Neural cell (in vitro differentiated cells): ENCODE data around the gene SPTBN2. TPM values are rescaled to one million over a fixed set of nuclear protein-coding genes. Genes with fewer than 3 reads are reported as not detected.

Experiments used
- H2AFZ ChIP-seq: fragments of 200-600, 300-800 bp; sonication (generic), shearing (Covaris generic); 2 replicates; pipeline ENCODE4 v1.6.0; 2014; ENCODE audit warnings: low read depth, mild to moderate bottlenecking, antibody characterized with exemption, low read length, moderate library complexity
- H3F3A ChIP-seq: fragments of 200-600 bp; shearing (Covaris generic); 2 replicates; pipeline ENCODE4 v1.6.1; 2016; ENCODE audit warnings: mild to moderate bottlenecking, moderate library complexity, mixed read lengths, antibody characterized with exemption, low read length; ENCODE audit not compliant: insufficient read depth, poor library complexity, severe bottlenecking
- H3K27ac ChIP-seq: fragments of 200-600, 300-800 bp; sonication (generic), shearing (Covaris generic); 2 replicates; pipeline ENCODE4 v1.5.1; 2014; ENCODE audit warnings: mild to moderate bottlenecking, low read length, moderate library complexity
- H3K27me3 ChIP-seq: fragments of 300-800, 200-600 bp; sonication (generic), shearing (Covaris generic); 2 replicates; pipeline ENCODE4 v1.6.0; 2014; ENCODE audit warnings: mild to moderate bottlenecking, low read depth, low read length, moderate library complexity; ENCODE audit not compliant: insufficient read depth
- H3K36me3 ChIP-seq: fragments of 300-800, 200-600 bp; sonication (generic), shearing (Covaris generic); 2 replicates; pipeline ENCODE4 v1.5.1; 2014; ENCODE audit warnings: mild to moderate bottlenecking, antibody characterized with exemption, low read length, moderate library complexity; ENCODE audit not compliant: insufficient read depth
- H3K4me2 ChIP-seq: fragments of 300-800, 200-600 bp; sonication (generic), shearing (Covaris generic); 2 replicates; pipeline ENCODE4 v1.6.0; 2014; ENCODE audit warnings: mild to moderate bottlenecking, low read length
- H3K4me3 ChIP-seq: fragments of 300-800, 200-600 bp; sonication (generic), shearing (Covaris generic); 2 replicates; pipeline ENCODE4 v1.5.1; 2014; ENCODE audit warnings: mild to moderate bottlenecking, low read length, moderate library complexity
- H3K79me2 ChIP-seq: fragments of 200-600 bp; shearing (Covaris generic); replicated peaks from 2 replicates; pipeline ENCODE4 v1.6.0; 2014; ENCODE audit warnings: mild to moderate bottlenecking, low read length, moderate library complexity; ENCODE audit not compliant: insufficient read depth
- H3K9ac ChIP-seq: fragments of 300-800, 200-600 bp; sonication (generic), shearing (Covaris generic); 2 replicates; pipeline ENCODE4 v1.6.1; 2016; ENCODE audit warnings: mild to moderate bottlenecking, low read length, mixed read lengths
- H3K9me2 ChIP-seq: fragments of 200-600 bp; shearing (Covaris generic); 2 replicates; pipeline ENCODE4 v1.6.1; 2016; ENCODE audit warnings: mild to moderate bottlenecking, low read length, mixed read lengths; ENCODE audit not compliant: insufficient read depth
- H3K9me3 ChIP-seq: fragments of 200-600, 300-800 bp; sonication (generic), shearing (Covaris generic); 2 replicates; pipeline ENCODE4 v1.6.1; 2016; ENCODE audit warnings: mild to moderate bottlenecking, mixed run types, low read length, moderate library complexity, mixed read lengths
- H4K20me1 ChIP-seq: fragments of 200-600 bp; shearing (Covaris generic); 2 replicates; pipeline ENCODE4 v1.6.1; 2016; ENCODE audit warnings: mild to moderate bottlenecking, mixed run types; ENCODE audit not compliant: insufficient read depth
- EP300 ChIP-seq: fragments of 450-650 bp; conservative IDR thresholded peaks from 2 replicates; pipeline ENCODE4 v1.6.1; 2014; ENCODE audit warnings: antibody characterized with exemption, mild to moderate bottlenecking, moderate library complexity; ENCODE audit not compliant: poor library complexity, severe bottlenecking
- EZH2 ChIP-seq: fragments of 200-600, 300-800 bp; shearing (Covaris generic), sonication (generic); IDR thresholded peaks from 2 replicates; pipeline ENCODE4 v1.6.1; 2014; ENCODE audit warnings: antibody characterized with exemption, low read length, borderline replicate concordance, mild to moderate bottlenecking; ENCODE audit not compliant: insufficient read depth, poor library complexity, severe bottlenecking
- MXI1 ChIP-seq: fragments of 450-650 bp; conservative IDR thresholded peaks from 2 replicates; pipeline ENCODE4 v1.6.1; 2014; ENCODE audit warnings: antibody characterized with exemption, mild to moderate bottlenecking; ENCODE audit not compliant: poor library complexity, severe bottlenecking
- POLR2AphosphoS5 ChIP-seq: IDR thresholded peaks from 2 replicates; pipeline ENCODE4 v1.6.1; 2012
- RAD21 ChIP-seq: fragments of 450-650 bp; conservative IDR thresholded peaks from 2 replicates; pipeline ENCODE4 v1.6.1; 2014; ENCODE audit warnings: antibody characterized with exemption, mild to moderate bottlenecking, moderate library complexity
- REST ChIP-seq: IDR thresholded peaks from 2 replicates; pipeline ENCODE4 v1.6.1; 2012; ENCODE audit warnings: borderline replicate concordance
- SMC3 ChIP-seq: fragments of 450-650 bp; conservative IDR thresholded peaks from 2 replicates; pipeline ENCODE4 v1.6.1; 2014; ENCODE audit warnings: antibody characterized with exemption, mild to moderate bottlenecking, moderate library complexity; ENCODE audit not compliant: poor library complexity
- TAF1 ChIP-seq: IDR thresholded peaks from 2 replicates; pipeline ENCODE4 v1.6.1; 2012; ENCODE audit warnings: low read depth
- polyA plus RNA-seq: library from polyadenylated mRNA; depleted of rRNA; stranded (reverse); fragments of >200 nt; gene quantifications from 2 replicates; pipeline ENCODE4 v1.2.3, GENCODE V29; 2014
- TF ChIP-seq, protein P1 (sequence below): fragments of 450-650 bp; IDR thresholded peaks from 2 replicates; pipeline ENCODE4 v1.5.1; 2014; ENCODE audit warnings: antibody characterized with exemption, mild to moderate bottlenecking, moderate library complexity; ENCODE audit not compliant: poor library complexity, severe bottlenecking

Gene SPTBN2
- polyA plus RNA-seq, 1 donor from 2014 or later = 159 TPM

DNA sequence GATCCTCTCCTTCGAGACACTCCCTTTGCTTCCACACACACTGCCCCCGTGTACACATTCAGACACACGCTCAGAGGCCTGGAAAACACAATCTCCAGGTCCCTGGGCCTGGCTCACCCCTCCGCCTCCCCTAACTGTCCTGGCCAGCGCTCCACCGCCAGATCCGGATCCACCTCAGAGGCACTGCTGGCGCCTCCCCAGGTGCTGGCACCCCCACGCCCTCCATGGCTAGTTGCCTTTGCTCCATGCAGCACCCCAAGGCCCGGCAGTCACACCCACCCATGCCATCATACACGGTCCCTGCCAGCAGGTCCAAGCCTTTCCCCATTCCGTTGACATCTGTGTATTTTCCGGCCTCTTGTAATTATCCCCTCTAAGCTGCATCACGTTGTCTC is 11.1 kb downstream of the SPTBN2 start:
- H3K9ac ChIP-seq = no peak overlapping the region
- H3K79me2 ChIP-seq = peaks cover 9% of the 10 kb centered on the region
- no peak overlapping the region for H3K4me2 ChIP-seq
- peaks cover 9% of the 10 kb centered on the region for H3K36me3 ChIP-seq
- no peak overlapping the region for H3K27ac ChIP-seq
- H4K20me1 ChIP-seq = no peaks in the 10 kb centered on the region
- no peaks in the 10 kb centered on the region for H3K9me3 ChIP-seq
- TF ChIP-seq EP300 (no peak), POLR2AphosphoS5 (no peak), EZH2 (no peak), REST (no peak), SMC3 (no peak), MXI1 (no peak), TAF1 (no peak), RAD21 (no peak)
- TF ChIP-seq, protein P1, sequence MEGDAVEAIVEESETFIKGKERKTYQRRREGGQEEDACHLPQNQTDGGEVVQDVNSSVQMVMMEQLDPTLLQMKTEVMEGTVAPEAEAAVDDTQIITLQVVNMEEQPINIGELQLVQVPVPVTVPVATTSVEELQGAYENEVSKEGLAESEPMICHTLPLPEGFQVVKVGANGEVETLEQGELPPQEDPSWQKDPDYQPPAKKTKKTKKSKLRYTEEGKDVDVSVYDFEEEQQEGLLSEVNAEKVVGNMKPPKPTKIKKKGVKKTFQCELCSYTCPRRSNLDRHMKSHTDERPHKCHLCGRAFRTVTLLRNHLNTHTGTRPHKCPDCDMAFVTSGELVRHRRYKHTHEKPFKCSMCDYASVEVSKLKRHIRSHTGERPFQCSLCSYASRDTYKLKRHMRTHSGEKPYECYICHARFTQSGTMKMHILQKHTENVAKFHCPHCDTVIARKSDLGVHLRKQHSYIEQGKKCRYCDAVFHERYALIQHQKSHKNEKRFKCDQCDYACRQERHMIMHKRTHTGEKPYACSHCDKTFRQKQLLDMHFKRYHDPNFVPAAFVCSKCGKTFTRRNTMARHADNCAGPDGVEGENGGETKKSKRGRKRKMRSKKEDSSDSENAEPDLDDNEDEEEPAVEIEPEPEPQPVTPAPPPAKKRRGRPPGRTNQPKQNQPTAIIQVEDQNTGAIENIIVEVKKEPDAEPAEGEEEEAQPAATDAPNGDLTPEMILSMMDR = no peak
- no peaks in the 10 kb centered on the region for H3K9me2 ChIP-seq
- no peak overlapping the region for H2AFZ ChIP-seq
- H3F3A ChIP-seq = no peaks in the 10 kb centered on the region
- no peak overlapping the region for H3K4me3 ChIP-seq
- H3K27me3 ChIP-seq = no peaks in the 10 kb centered on the region

GRCh38 chr11:66716996-66717395 is 12.0 kb downstream of the SPTBN2 start:
- Histone ChIP-seq H3K4me2 (no peak overlapping the region), H3K79me2 (peaks cover 6% of the 10 kb centered on the region), H3K27me3 (no peaks in the 10 kb centered on the region), H2AFZ (no peak overlapping the region), H3K9ac (no peak overlapping the region), H3K36me3 (peaks cover 9% of the 10 kb centered on the region), H3K9me3 (no peaks in the 10 kb centered on the region), H3K27ac (no peak overlapping the region), H3F3A (no peaks in the 10 kb centered on the region), H4K20me1 (no peaks in the 10 kb centered on the region), H3K9me2 (no peaks in the 10 kb centered on the region), H3K4me3 (no peak overlapping the region)
- TF ChIP-seq REST (no peak), RAD21 (no peak), POLR2AphosphoS5 (no peak), EZH2 (no peak), EP300 (no peak), TAF1 (no peak), SMC3 (no peak), MXI1 (no peak)
- TF ChIP-seq, protein P1 = no peak
